Adrenal gland (tissue), 12 donors: Measurements from ENCODE around the gene CMC1. TPM values are rescaled to one million over a fixed set of nuclear protein-coding genes. Genes with fewer than 3 reads are reported as not detected.
"Not testable (repeated sequence)": the region's sequence is repeated elsewhere in the genome, so short reads cannot be mapped to it uniquely, and the experiment has no call there.

Experiments used
- DNase-seq, 7 donors: peaks; one replicate each; pipeline ENCODE4 v3.0.0-alpha.2; 2019 to 2020
- H3K27ac ChIP-seq, 5 donors: fragments of 200-600 bp; sonication (generic) in 4 of 5; 1 replicate in 3 of 5; 2 replicates in 2 of 5; pipeline versions ENCODE4 v1.5.1 to v1.8.0; 2016 to 2020; ENCODE audit warnings: mild to moderate bottlenecking in 1 of 5
- H3K27me3 ChIP-seq: fragments of 200-600 bp; 2 replicates; pipeline ENCODE4 v1.8.0; 2021
- H3K36me3 ChIP-seq, 2 donors: fragments of 200-600 bp; replicated peaks in 1 of 2; 1 replicate in 1 of 2; 2 replicates in 1 of 2; pipeline versions ENCODE4 v1.5.1 to v1.8.0; 2018 to 2022
- H3K4me1 ChIP-seq, 2 donors: fragments of 200-600 bp; replicated peaks in 1 of 2; 1 replicate in 1 of 2; 2 replicates in 1 of 2; pipeline versions ENCODE4 v1.5.1 to v1.8.0; 2018 to 2021
- H3K4me3 ChIP-seq, 4 donors: fragments of 200-600 bp; sonication (generic) in 3 of 4; one replicate each; pipeline ENCODE4 v1.5.1; 2016 to 2018
- H3K9me3 ChIP-seq, 3 donors: fragments of 200-600 bp; sonication (generic) in 1 of 3; replicated peaks in 1 of 3; 1 replicate in 2 of 3; 2 replicates in 1 of 3; pipeline versions ENCODE4 v1.5.1 to v1.8.0; 2016 to 2021
- CTCF ChIP-seq, 6 experiments: fragments of 450-650 bp in 4 of 6; fragments of 200-600 bp in 2 of 6; sonication (generic) in 1 of 6; IDR thresholded peaks; 1 replicate in 5 of 6; 2 replicates in 1 of 6; pipeline versions ENCODE4 v1.5.1 to v1.8.0; 2016 to 2021; ENCODE audit warnings: antibody characterized with exemption in 6 of 6, mild to moderate bottlenecking in 2 of 6, moderate library complexity in 1 of 6
- POLR2A ChIP-seq, 2 donors: fragments of 450-650 bp; IDR thresholded peaks; one replicate each; pipeline ENCODE4 v1.6.1; 2017; ENCODE audit warnings: antibody characterized with exemption in 2 of 2, mild to moderate bottlenecking in 2 of 2, moderate library complexity in 1 of 2
- WGBS, 4 donors: extraction: QIAGEN DNeasy Blood & Tissue Kit in 2 of 4; methylation state at CpG; one replicate each; pipeline versions ENCODE4 v1.1.5 to v1.1.7; 2013 to 2017; 5-methylcytosine and 5-hydroxymethylcytosine counted together
- intact Hi-C, 2 donors: fragments of 100-400 bp; cut with DNase I; formaldehyde crosslinking; loops; one replicate each; pipeline versions ENCODE4 v1.14.1 to v1.15.0; 2022 to 2023
- polyA plus RNA-seq, 3 donors: library from polyadenylated mRNA; stranded (reverse); fragments of 200-250 nt in 2 of 3; fragments of 350-450 nt in 1 of 3; fragmentation: Illumina TruSeq in 1 of 3; extraction: RNeasy Lipid Tissue Mini Kit (QIAGEN cat#74804) in 1 of 3; gene quantifications; one replicate each; pipeline ENCODE4 v1.2.3, GENCODE V29; 2013 to 2014
- total RNA-seq, 9 donors: library from RNA; depleted of rRNA in 4 of 9; stranded (reverse); fragments of >200 nt in 4 of 9; fragments of 120-200 nt in 1 of 9; fragmentation: NEBNext Ultra II Directional in 1 of 9; extraction: Animal tissue kit (Norgen Biotek cat#: 25700) in 1 of 9; gene quantifications; one replicate each; pipeline versions ENCODE4 v1.1.0 to v1.2.4, GENCODE V29; 2013 to 2023
- donor health status: healthy with polysubstance abuse.
- donor health status: Bipolar disorder and iron deficiency.
- donor health status: DM: yes; HTN: yes; CAD: no.
- donor health status: DM: no; HTN: no; CAD: no.
- donor health status: DM: no; HTN: no; CAD: no.
- donor health status: DM: yes; HTN: yes; CAD: no.

Gene CMC1
- total and polyA plus RNA-seq, 12 donors = 6.7 to 32.8 (median 19.9) TPM

GRCh38 chr3:28268989-28269388 lies 27.6 kb downstream of the CMC1 start:
- peaks cover 0 to 7% of the 10 kb centered on the region in 2 donors for H3K4me1 ChIP-seq
- H3K27me3 ChIP-seq = no peaks in the 10 kb centered on the region
- no peaks in the 10 kb centered on the region for H3K36me3 ChIP-seq
- DNase-seq = no peak
- intact Hi-C loops = no loop called here
- H3K27ac ChIP-seq = no peak overlapping the region
- H3K9me3 ChIP-seq = no peaks in the 10 kb centered on the region
- no peak overlapping the region for H3K4me3 ChIP-seq
- TF ChIP-seq POLR2A (IDR thresholded peaks at IDR 0.05) = no peak
- peak in 1 of 6 experiments; percentile 6 for TF ChIP-seq CTCF (IDR thresholded peaks at IDR 0.05)
- WGBS, 4 donors = 68 to 88% (median 81%) methylated on average over 1 of the region's 1 CpG

- H3K27me3 ChIP-seq, H3K36me3 ChIP-seq, H3K4me3 ChIP-seq, H3K27ac ChIP-seq, intact Hi-C loops, H3K4me1 ChIP-seq, DNase-seq, H3K9me3 ChIP-seq: not testable (repeated sequence)
- WGBS, 4 donors = 94 to 100% (median 98%) methylated on average over 2 of the region's 2 CpGs
These were observed 28.5 kb downstream of the CMC1 start for GRCh38 chr3:28269884-28270283.

GRCh38 chr3:28273837-28274236 lies 32.4 kb downstream of the CMC1 start:
- Histone ChIP-seq H3K27me3 (no peaks in the 10 kb centered on the region), H3K36me3 (no peaks in the 10 kb centered on the region), H3K4me3 (no peak overlapping the region), H3K4me1 (no peaks in the 10 kb centered on the region), H3K9me3 (no peaks in the 10 kb centered on the region), H3K27ac (no peak overlapping the region)
- DNase-seq = no peak
- intact Hi-C loops = no loop called here
- TF ChIP-seq CTCF (IDR thresholded peaks at IDR 0.05) = no peak
- TF ChIP-seq POLR2A (IDR thresholded peaks at IDR 0.05) = no peak

- Histone ChIP-seq H3K9me3 (no peaks in the 10 kb centered on the region), H3K36me3 (no peaks in the 10 kb centered on the region), H3K27me3 (no peaks in the 10 kb centered on the region), H3K27ac (no peak overlapping the region), H3K4me3 (no peak overlapping the region), H3K4me1 (peaks cover 0 to 7% of the 10 kb centered on the region in 2 donors)
- 87 to 94% (median 92%) methylated on average over 2 of the region's 2 CpGs for WGBS, 4 donors
- TF ChIP-seq POLR2A (IDR thresholded peaks at IDR 0.05) (no peak), CTCF (IDR thresholded peaks at IDR 0.05) (no peak)
- no peak for DNase-seq
- intact Hi-C loops = no loop called here
These were observed 37.5 kb downstream of the CMC1 start for GRCh38 chr3:28278918-28279317.

- no peak for TF ChIP-seq POLR2A (IDR thresholded peaks at IDR 0.05)
- TF ChIP-seq CTCF (IDR thresholded peaks at IDR 0.05) = no peak
- Histone ChIP-seq H3K4me3 (no peak overlapping the region), H3K27ac (no peak overlapping the region), H3K4me1 (peaks cover 0 to 11% of the 10 kb centered on the region in 2 donors), H3K36me3 (no peaks in the 10 kb centered on the region), H3K9me3 (no peaks in the 10 kb centered on the region), H3K27me3 (no peaks in the 10 kb centered on the region)
- no peak for DNase-seq
- intact Hi-C loops = no loop called here
- WGBS, 4 donors = 47 to 61% (median 54%) methylated on average over 4 of the region's 4 CpGs
These were observed 38.4 kb downstream of the CMC1 start for GRCh38 chr3:28279770-28280169.
